Kidney (tissue), 14 donors: ENCODE data around the gene SLC45A1. TPM values are rescaled to one million over a fixed set of nuclear protein-coding genes. Genes with fewer than 3 reads are reported as not detected.
"Not testable (repeated sequence)": the region's sequence is repeated elsewhere in the genome, so short reads cannot be mapped to it uniquely, and the experiment has no call there.

Experiments
- DNase-seq, 5 donors: peaks; one replicate each; pipeline ENCODE4 v3.0.0-alpha.2; 2013 to 2020
- FAIRE-seq: peaks from 2 replicates; lab custom pipeline; 2012; peaks lifted over from hg19 to GRCh38; lab: Jason Lieb, UNC
- H3K27ac ChIP-seq, 2 donors: one replicate each; pipeline ENCODE4 v1.7.0; 2013; ENCODE audit warnings: low read depth in 2 of 2, low read length in 2 of 2, inconsistent platforms in 1 of 2
- H3K27me3 ChIP-seq: one replicate; pipeline ENCODE4 v1.7.1; 2013; ENCODE audit warnings: low read length, inconsistent platforms; ENCODE audit not compliant: control insufficient read depth, insufficient read depth
- H3K36me3 ChIP-seq, 3 donors: one replicate each; pipeline versions ENCODE4 v1.7.0 to v1.7.1; 2013; ENCODE audit warnings: low read length in 3 of 3, control low read depth in 1 of 3, inconsistent platforms in 1 of 3; ENCODE audit not compliant: insufficient read depth in 3 of 3, control insufficient read depth in 2 of 3
- H3K4me1 ChIP-seq, 3 donors: one replicate each; pipeline versions ENCODE4 v1.7.0 to v1.7.1; 2013; ENCODE audit warnings: low read length in 3 of 3, inconsistent platforms in 1 of 3, low read depth in 1 of 3; ENCODE audit not compliant: control insufficient read depth in 2 of 3, insufficient read depth in 2 of 3
- H3K4me3 ChIP-seq, 3 donors: one replicate each; pipeline versions ENCODE4 v1.7.0 to v1.8.1; 2013; ENCODE audit warnings: low read length in 3 of 3, control low read depth in 1 of 3, inconsistent platforms in 1 of 3
- H3K9ac ChIP-seq, 3 donors: one replicate each; pipeline versions ENCODE4 v1.7.0 to v1.7.1; 2013; ENCODE audit warnings: low read length in 3 of 3, control low read depth in 1 of 3, inconsistent platforms in 1 of 3
- H3K9me3 ChIP-seq, 3 donors: one replicate each; pipeline versions ENCODE4 v1.7.0 to v1.7.1; 2013; ENCODE audit warnings: low read length in 3 of 3, control low read depth in 1 of 3, inconsistent platforms in 1 of 3; ENCODE audit not compliant: control insufficient read depth in 2 of 3, insufficient read depth in 1 of 3
- intact Hi-C: fragments of 100-400 bp; cut with DNase I; formaldehyde crosslinking; loops from one replicate; pipeline ENCODE4 v1.11.1; 2022
- polyA plus RNA-seq: library from polyadenylated mRNA; stranded (reverse); fragments of 350-450 nt; fragmentation: Illumina TruSeq; extraction: RNeasy Lipid Tissue Mini Kit (QIAGEN cat#74804); gene quantifications from one replicate; pipeline ENCODE4 v1.2.3, GENCODE V29; 2014; ENCODE audit warnings: low read depth, low replicate concordance; ENCODE audit not compliant: insufficient read depth
- total RNA-seq: library from RNA; stranded (reverse); fragmentation: NEBNext Ultra II Directional; extraction: Animal tissue kit (Norgen Biotek cat#: 25700); gene quantifications from one replicate; pipeline ENCODE4 v1.2.1, GENCODE V29; 2021
- TF ChIP-seq, protein P1 (sequence below): IDR thresholded peaks from 3 replicates; pipeline ENCODE4 v1.5.1; 2012; ENCODE audit warnings: mild to moderate bottlenecking, moderate library complexity, borderline replicate concordance; ENCODE audit not compliant: insufficient read depth; ENCODE audit errors: extremely low read depth
- donor health status: control.
- donor health status: control.
- donor health status: control.
- donor health status: control.
- donor health status: control.
- donor health status: DM: yes; HTN: yes; CAD: no.
- donor health status: Normal renal cell carcinoma (clear cell type).

The SLC45A1 gene
- total and polyA plus RNA-seq, 2 donors from 2014 or later: 1.8 to 9.2 TPM

DNA sequence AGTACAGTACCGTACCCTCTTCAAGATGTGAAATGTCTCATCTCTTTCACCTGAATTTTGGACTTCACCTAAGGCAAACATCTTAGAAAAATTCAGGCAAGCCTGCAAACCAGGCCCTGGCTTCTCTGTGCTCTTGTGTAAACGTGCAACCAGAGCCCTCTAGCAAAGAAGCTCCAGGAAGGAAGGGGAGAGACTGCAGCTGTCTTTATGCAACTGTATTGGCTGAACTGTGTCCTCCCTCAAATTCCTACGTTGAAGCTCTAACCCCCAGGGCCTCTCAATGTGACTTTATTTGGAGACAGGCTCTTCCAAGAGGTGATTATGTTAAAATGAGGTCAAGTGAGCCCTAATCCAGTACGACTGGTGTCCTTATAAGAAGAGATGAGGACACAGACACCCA lies 60.3 kb downstream of the SLC45A1 start:
- Histone ChIP-seq H3K27me3 (no peaks in the 10 kb centered on the region), H3K9me3 (no peaks in the 10 kb centered on the region), H3K4me3 (no peak overlapping the region), H3K9ac (no peak overlapping the region), H3K4me1 (peaks cover 13 to 62% (median 54%) of the 10 kb centered on the region in 3 donors), H3K36me3 (peaks cover 0 to 9% (median under 1%) of the 10 kb centered on the region in 3 donors), H3K27ac (peak overlapping the region; percentile 34 to 35)
- intact Hi-C loops: no loop called here
- FAIRE-seq: no peak
- TF ChIP-seq, protein P1, sequence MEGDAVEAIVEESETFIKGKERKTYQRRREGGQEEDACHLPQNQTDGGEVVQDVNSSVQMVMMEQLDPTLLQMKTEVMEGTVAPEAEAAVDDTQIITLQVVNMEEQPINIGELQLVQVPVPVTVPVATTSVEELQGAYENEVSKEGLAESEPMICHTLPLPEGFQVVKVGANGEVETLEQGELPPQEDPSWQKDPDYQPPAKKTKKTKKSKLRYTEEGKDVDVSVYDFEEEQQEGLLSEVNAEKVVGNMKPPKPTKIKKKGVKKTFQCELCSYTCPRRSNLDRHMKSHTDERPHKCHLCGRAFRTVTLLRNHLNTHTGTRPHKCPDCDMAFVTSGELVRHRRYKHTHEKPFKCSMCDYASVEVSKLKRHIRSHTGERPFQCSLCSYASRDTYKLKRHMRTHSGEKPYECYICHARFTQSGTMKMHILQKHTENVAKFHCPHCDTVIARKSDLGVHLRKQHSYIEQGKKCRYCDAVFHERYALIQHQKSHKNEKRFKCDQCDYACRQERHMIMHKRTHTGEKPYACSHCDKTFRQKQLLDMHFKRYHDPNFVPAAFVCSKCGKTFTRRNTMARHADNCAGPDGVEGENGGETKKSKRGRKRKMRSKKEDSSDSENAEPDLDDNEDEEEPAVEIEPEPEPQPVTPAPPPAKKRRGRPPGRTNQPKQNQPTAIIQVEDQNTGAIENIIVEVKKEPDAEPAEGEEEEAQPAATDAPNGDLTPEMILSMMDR: no peak
- peak in 2 of 5 donors; percentile 63 to 82 for DNase-seq

DNA sequence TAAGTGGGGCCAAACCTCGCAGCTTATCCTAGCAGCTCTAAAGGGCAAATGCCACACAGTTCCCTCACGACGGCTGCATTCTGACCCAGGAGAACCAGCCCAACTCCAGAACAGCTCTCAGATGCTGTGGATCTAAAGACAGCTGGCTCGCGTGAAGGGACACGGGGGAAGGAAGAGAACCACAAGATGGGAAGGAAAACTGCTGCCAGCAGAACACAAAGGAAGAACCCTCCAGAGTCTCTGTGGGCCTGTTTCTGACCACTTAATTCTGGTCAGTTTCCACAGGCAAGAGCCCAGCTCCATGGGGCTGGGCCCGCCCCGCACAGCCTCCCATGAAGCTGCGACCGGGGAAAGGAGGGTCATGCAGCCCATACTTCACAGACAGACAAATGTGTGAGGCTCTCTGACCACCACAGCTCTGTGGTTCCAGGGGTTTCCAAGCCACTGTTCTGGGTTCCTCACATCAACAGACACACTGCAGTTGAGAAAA lies 61.1 kb downstream of the SLC45A1 start:
- H3K36me3 ChIP-seq: peaks cover 0 to 11% (median 4%) of the 10 kb centered on the region in 3 donors
- FAIRE-seq: no peak
- no peak overlapping the region for H3K9ac ChIP-seq
- intact Hi-C loops: no loop called here
- H3K27ac ChIP-seq: peak overlapping the region; percentile 34 to 35
- peaks cover 13 to 55% (median 48%) of the 10 kb centered on the region in 3 donors for H3K4me1 ChIP-seq
- no peaks in the 10 kb centered on the region for H3K9me3 ChIP-seq
- TF ChIP-seq, protein P1: no peak
- H3K4me3 ChIP-seq: no peak overlapping the region
- peak in 2 of 5 donors; percentile 11 to 75 for DNase-seq
- no peaks in the 10 kb centered on the region for H3K27me3 ChIP-seq

DNA sequence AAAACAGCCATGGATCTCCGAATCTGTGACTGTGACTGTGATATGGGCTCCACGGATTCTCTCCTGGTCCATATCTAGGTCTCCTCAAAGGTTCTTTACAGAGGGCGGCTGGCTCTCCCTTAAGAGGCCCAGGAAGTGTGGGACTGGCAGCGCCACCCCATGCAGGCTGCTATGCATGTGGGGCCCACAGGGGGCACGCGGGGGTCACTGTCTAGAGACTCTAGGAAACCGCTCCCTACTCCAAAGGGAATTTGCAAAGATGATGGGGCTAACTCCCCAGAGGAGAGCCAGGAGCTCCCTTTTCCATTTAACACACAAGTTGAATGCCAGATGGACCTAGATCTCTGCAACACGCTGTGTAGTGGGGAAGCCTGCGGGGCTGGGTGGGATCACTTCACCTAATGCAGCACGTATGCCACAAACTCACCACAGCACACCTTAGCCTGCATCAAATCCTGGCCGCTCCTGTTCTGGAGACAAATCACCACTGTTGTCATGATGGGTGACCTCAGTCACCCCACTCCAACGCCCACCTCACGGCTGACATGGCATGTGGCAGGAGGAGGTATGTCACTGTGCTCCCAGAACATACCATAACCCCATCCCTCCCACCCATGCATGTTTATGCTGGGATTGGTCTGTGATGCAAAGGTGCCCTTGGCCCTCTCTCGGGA lies 61.7 kb downstream of the SLC45A1 start:
- Histone ChIP-seq H3K9me3 (no peaks in the 10 kb centered on the region), H3K36me3 (peaks cover 0 to 15% (median 6%) of the 10 kb centered on the region in 3 donors), H3K4me1 (peaks cover 13 to 50% (median 45%) of the 10 kb centered on the region in 3 donors), H3K9ac (no peak overlapping the region), H3K4me3 (no peak overlapping the region), H3K27ac (peak overlapping the region; percentile 34 to 35), H3K27me3 (no peaks in the 10 kb centered on the region)
- FAIRE-seq: no peak
- peak in 1 of 5 donors; percentile 38 for DNase-seq
- TF ChIP-seq, protein P1: no peak
- intact Hi-C loops: no loop called here

DNA sequence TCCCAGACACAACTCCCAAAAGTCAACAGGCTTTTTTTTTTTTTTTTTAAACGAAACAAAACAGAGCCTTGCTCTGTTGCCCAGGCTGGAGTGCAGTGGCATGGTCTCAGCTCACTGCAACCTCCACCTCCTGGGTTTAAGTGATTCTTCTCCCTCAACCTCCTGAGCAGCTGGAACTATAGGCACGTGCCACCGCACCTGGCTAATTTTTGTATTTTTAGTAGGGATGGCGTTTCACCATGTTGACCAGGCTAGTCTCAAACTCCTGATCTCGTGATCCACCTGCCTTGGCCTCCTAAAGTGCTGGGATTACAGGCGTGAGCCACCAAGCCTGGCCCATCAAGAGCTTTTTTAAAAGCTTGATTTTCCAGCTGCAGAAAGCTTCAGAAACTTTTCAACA lies 62.4 kb downstream of the SLC45A1 start:
- H3K27ac ChIP-seq: peak overlapping the region in 1 of 2 donors; percentile 42

More for the DNA sequence above, 62.4 kb downstream of the SLC45A1 start:
- intact Hi-C loops, H3K27me3 ChIP-seq, H3K9ac ChIP-seq, DNase-seq, H3K9me3 ChIP-seq, FAIRE-seq, H3K4me3 ChIP-seq: not testable (repeated sequence)
- H3K36me3 ChIP-seq: peaks cover 0 to 15% (median 6%) of the 10 kb centered on the region in 3 donors
- peaks cover 13 to 53% (median 49%) of the 10 kb centered on the region in 3 donors for H3K4me1 ChIP-seq
